Measurements from ENCODE around the gene TYW1.
"Not testable (repeated sequence)": the region's sequence is repeated elsewhere in the genome, so short reads cannot be mapped to it uniquely, and the experiment has no call there.

DNA sequence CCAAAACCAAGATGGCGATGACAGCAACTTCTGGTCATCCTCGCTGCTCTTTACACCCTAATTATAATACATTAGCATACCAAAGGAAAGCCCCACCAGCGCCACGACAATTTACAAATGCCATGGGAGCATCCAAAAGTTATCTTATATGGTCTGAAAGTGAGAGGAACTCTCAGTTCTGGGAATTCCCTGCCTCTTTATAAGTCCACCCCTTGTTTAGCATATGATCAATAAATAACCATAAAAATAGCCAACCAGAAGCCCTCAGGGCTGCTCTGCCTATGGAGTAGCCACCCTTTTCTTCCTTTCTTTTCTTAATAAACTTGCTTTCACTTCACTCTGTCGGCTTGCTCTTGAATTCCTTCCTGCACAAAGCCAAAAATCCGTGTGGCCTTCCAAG is 262.7 kb downstream of the TYW1 start:
- TF ChIP-seq ZNF70 (CRISPR knock-in tag; IDR thresholded peaks at IDR 0.05); ARNTL (CRISPR knock-in tag; IDR thresholded peaks at IDR 0.05; ENCODE audit: borderline replicate concordance, low read depth); BACH2 (CRISPR knock-in tag; IDR thresholded peaks at IDR 0.05; ENCODE audit: borderline replicate concordance); CREB5 (CRISPR knock-in tag; IDR thresholded peaks at IDR 0.05; ENCODE audit: low read depth); GLIS3 (CRISPR knock-in tag; IDR thresholded peaks at IDR 0.05); TSHZ2 (CRISPR knock-in tag; IDR thresholded peaks at IDR 0.05): not testable (repeated sequence)

Data from SK-N-SH treated with all-trans-retinoic acid at 6 μM for 48 hours (cell line).